Stimulated activated naive B cell treated with anti-CD40 and anti-IgM and Interleukin-4, amounts not matched to agents 10 μg/mL and 1 μg/mL and 100 μg/mL, for 72 hours (primary cell): ENCODE measurements around the gene PIK3CD.
A peak's percentile ranks its signal among the peaks of the same experiment; 100 is the strongest.

ENCODE experiments used
- ATAC-seq, 2 donors: fragments of 150-1000 bp; cut with Tn5 transposase; replicated peaks; 2 replicates each; pipeline ENCODE4 v1.10.0; 2021; ENCODE audit warnings: moderate library complexity in 1 of 2
- DNase-seq: peaks from one replicate; pipeline ENCODE4 v3.0.0; 2021
- H3K27ac Mint-ChIP-seq: one replicate; pipeline ENCODE4 v1.8.0; 2022; ENCODE audit warnings: mild to moderate bottlenecking, mixed read lengths
- H3K27me3 Mint-ChIP-seq, 2 donors: one replicate each; pipeline ENCODE4 v1.8.0; 2022; ENCODE audit warnings: mixed read lengths in 2 of 2
- H3K36me3 Mint-ChIP-seq, 2 donors: one replicate each; pipeline ENCODE4 v1.8.0; 2022; ENCODE audit warnings: mixed read lengths in 2 of 2, mild to moderate bottlenecking in 1 of 2
- H3K4me1 Mint-ChIP-seq, 2 donors: one replicate each; pipeline ENCODE4 v1.8.0; 2022; ENCODE audit warnings: mixed read lengths in 2 of 2, mild to moderate bottlenecking in 1 of 2
- H3K4me3 Mint-ChIP-seq, 2 donors: one replicate each; pipeline ENCODE4 v1.8.0; 2022; ENCODE audit warnings: mild to moderate bottlenecking in 2 of 2, mixed read lengths in 2 of 2, moderate library complexity in 1 of 2
- H3K9me3 Mint-ChIP-seq, 2 donors: one replicate each; pipeline ENCODE4 v1.8.0; 2022; ENCODE audit warnings: mixed read lengths in 2 of 2, mild to moderate bottlenecking in 1 of 2

Gene PIK3CD

GRCh38 chr1:9726905-9727595, 75.5 kb downstream of the PIK3CD start:
- Mint-ChIP-seq H3K27me3 (no peaks in the 10 kb centered on the region), H3K9me3 (peaks cover 0 to 3% of the 10 kb centered on the region in 2 donors), H3K4me1 (peaks cover 32 to 57% of the 10 kb centered on the region in 2 donors), H3K36me3 (peaks cover 73 to 86% of the 10 kb centered on the region in 2 donors), H3K27ac (peak overlapping the region; percentile 90), H3K4me3 (no peak overlapping the region)
- DNase-seq (no peak), ATAC-seq (no peak)

- DNase-seq: no peak
- Mint-ChIP-seq H3K27ac (peak overlapping the region; percentile 86), H3K27me3 (no peaks in the 10 kb centered on the region), H3K9me3 (peaks cover 0 to under 1% of the 10 kb centered on the region in 2 donors), H3K4me3 (no peak overlapping the region), H3K4me1 (peaks cover 39 to 65% of the 10 kb centered on the region in 2 donors), H3K36me3 (peaks cover 74 to 86% of the 10 kb centered on the region in 2 donors)
- no peak for ATAC-seq
These were observed 77.1 kb downstream of the PIK3CD start for GRCh38 chr1:9728451-9729295.

- no peaks in the 10 kb centered on the region for H3K9me3 Mint-ChIP-seq
- H3K4me1 Mint-ChIP-seq: peaks cover 34 to 61% of the 10 kb centered on the region in 2 donors
- H3K27ac Mint-ChIP-seq: peak overlapping the region; percentile 86
- H3K36me3 Mint-ChIP-seq: peaks cover 72 to 83% of the 10 kb centered on the region in 2 donors
- DNase-seq: no peak
- no peaks in the 10 kb centered on the region for H3K27me3 Mint-ChIP-seq
- no peak for ATAC-seq
- H3K4me3 Mint-ChIP-seq: peak overlapping the region in 1 of 2 donors; percentile 41
These were observed 78.0 kb downstream of the PIK3CD start for GRCh38 chr1:9729523-9729922.

GRCh38 chr1:9730096-9730901, 78.8 kb downstream of the PIK3CD start:
- Mint-ChIP-seq H3K36me3 (peaks cover 66 to 80% of the 10 kb centered on the region in 2 donors), H3K9me3 (no peaks in the 10 kb centered on the region), H3K4me1 (peaks cover 30 to 57% of the 10 kb centered on the region in 2 donors), H3K27ac (peak overlapping the region; percentile 98), H3K27me3 (no peaks in the 10 kb centered on the region), H3K4me3 (peak overlapping the region in 1 of 2 donors; percentile 44)
- peak in 1 of 2 donors; percentile 5 for ATAC-seq
- no peak for DNase-seq

DNA sequence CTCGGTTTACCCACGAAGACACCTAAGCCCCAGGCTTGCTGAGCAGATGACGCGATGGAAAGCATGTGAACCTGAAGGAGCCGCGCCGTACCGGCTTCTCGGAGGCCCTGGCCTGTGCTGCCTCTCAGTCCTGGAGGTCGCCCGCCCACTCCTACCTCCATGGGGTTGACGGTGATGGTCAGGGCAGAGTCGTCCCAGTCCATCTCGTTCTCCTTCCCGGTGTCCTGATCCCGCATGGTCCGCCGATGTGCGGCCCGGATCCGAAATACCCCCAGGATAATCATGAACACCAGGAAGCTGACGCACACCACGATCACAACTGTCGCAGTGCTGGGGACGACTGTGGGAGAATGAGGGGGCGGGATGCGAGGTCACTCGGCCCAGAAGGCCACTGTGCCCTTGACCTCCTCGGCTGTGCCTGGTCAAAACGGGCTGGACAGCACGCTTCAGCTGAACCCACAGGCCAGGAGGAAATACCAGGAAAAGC, 79.6 kb downstream of the PIK3CD start:
- Mint-ChIP-seq H3K36me3 (peaks cover 66 to 83% of the 10 kb centered on the region in 2 donors), H3K4me3 (peak overlapping the region; percentile 15 to 44), H3K4me1 (peaks cover 30 to 57% of the 10 kb centered on the region in 2 donors), H3K27ac (peak overlapping the region; percentile 98), H3K27me3 (no peaks in the 10 kb centered on the region), H3K9me3 (no peaks in the 10 kb centered on the region)
- DNase-seq (no peak), ATAC-seq (no peak)

DNA sequence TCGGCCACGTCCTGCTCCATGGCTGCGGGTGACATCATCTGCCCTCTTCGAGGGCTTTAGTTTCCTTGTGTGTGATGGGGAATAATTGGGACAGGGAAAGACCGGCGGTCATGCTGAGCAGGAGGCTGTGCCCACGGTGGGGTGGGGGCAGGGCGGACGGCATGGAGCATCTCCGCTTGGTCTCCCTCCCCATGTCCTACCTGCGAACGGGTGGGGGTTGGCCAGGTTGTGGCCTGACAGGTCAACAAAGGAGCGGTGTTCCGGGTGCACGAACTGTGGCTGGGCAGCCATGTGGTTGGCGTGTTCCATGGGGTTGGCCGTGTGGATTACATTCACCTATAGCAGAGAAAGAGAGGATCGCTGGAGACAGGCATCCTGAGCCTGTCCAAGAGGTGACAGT, 80.0 kb downstream of the PIK3CD start:
- ATAC-seq: no peak
- no peak for DNase-seq
- peaks cover 64 to 80% of the 10 kb centered on the region in 2 donors for H3K36me3 Mint-ChIP-seq
- no peaks in the 10 kb centered on the region for H3K9me3 Mint-ChIP-seq
- peak overlapping the region; percentile 15 to 44 for H3K4me3 Mint-ChIP-seq
- H3K27me3 Mint-ChIP-seq: no peaks in the 10 kb centered on the region
- peaks cover 30 to 57% of the 10 kb centered on the region in 2 donors for H3K4me1 Mint-ChIP-seq
- peak overlapping the region; percentile 98 for H3K27ac Mint-ChIP-seq

DNA sequence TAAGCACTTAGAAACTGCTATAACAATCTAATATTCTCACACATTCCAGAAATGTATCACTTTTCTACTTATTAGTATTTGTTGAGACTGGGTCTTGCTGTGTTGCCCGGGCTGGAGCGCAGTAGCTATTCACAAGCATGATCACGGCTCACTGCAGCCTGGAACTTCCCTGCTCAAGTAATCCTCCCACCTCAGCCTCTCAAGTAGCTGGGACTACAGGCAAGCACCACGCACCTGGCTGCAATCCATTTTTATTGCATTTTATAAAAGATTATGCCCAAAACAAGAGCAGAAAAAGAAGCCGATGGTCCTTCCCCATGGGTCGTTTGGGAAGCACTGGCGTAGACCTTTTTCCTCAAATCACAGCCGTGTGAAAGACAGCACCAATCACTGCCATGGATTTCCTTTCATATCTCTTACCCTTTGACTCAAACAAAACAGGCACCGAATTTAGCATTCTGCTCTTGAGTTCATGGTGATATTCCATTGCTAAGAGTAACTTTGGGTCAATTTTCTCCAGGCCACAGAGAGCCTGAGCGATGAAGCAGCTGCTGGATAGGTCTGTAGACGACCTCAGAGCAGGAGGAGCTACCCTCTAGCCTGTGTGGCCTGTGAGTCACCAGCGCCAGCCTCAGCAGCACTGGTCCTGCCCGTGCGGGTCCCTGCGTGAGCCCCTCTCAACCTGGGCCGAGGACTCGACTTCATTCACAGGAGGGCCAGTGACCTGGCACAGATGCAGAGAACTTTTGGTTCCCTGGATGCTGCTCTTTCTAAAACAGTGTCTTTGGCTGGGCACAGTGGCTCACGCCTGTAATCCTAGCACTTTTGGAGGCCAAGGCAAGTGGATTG, 80.8 kb downstream of the PIK3CD start:
- Mint-ChIP-seq H3K4me3 (peak overlapping the region in 1 of 2 donors; percentile 44), H3K9me3 (no peaks in the 10 kb centered on the region), H3K36me3 (peaks cover 61 to 76% of the 10 kb centered on the region in 2 donors), H3K27ac (peak overlapping the region; percentile 98), H3K27me3 (no peaks in the 10 kb centered on the region), H3K4me1 (peaks cover 30 to 57% of the 10 kb centered on the region in 2 donors)
- ATAC-seq: peak; percentile 25 to 27
- no peak for DNase-seq

GRCh38 chr1:9733160-9733789, 81.7 kb downstream of the PIK3CD start:
- Mint-ChIP-seq H3K4me3 (peak overlapping the region in 1 of 2 donors; percentile 53), H3K4me1 (peaks cover 30 to 52% of the 10 kb centered on the region in 2 donors), H3K27ac (peak overlapping the region; percentile 98), H3K9me3 (no peaks in the 10 kb centered on the region), H3K36me3 (peaks cover 60 to 75% of the 10 kb centered on the region in 2 donors), H3K27me3 (no peaks in the 10 kb centered on the region)
- no peak for ATAC-seq
- DNase-seq: no peak

DNA sequence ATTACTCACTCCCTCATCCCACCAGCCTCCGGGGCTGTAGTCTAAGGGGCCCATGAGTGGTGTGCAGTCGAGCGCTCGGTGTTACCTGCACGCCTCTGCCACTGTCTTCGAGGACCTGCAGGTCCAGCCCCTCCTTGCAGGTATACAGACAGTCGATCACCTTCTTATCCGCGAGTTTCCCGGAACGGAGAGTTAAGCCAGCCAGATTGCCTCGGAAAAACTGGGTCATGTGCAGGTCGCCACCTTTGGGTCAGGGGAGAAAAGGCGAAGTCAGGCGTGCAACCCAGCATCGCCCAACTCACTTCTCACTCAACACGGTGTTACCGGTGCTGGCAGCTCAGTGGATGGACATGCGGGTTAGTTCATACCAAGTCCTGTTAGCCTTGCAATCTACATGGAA, 84.3 kb downstream of the PIK3CD start:
- H3K27me3 Mint-ChIP-seq: no peaks in the 10 kb centered on the region
- DNase-seq: no peak
- H3K36me3 Mint-ChIP-seq: peaks cover 51 to 61% of the 10 kb centered on the region in 2 donors
- H3K4me1 Mint-ChIP-seq: peaks cover 23 to 35% of the 10 kb centered on the region in 2 donors
- H3K9me3 Mint-ChIP-seq: no peaks in the 10 kb centered on the region
- no peak overlapping the region for H3K4me3 Mint-ChIP-seq
- no peak for ATAC-seq
- H3K27ac Mint-ChIP-seq: peak overlapping the region; percentile 31

- no peak overlapping the region for H3K4me3 Mint-ChIP-seq
- peaks cover 21 to 32% of the 10 kb centered on the region in 2 donors for H3K4me1 Mint-ChIP-seq
- peaks cover 52 to 61% of the 10 kb centered on the region in 2 donors for H3K36me3 Mint-ChIP-seq
- H3K9me3 Mint-ChIP-seq: no peaks in the 10 kb centered on the region
- DNase-seq (no peak), ATAC-seq (no peak)
- H3K27me3 Mint-ChIP-seq: no peaks in the 10 kb centered on the region
- H3K27ac Mint-ChIP-seq: no peak overlapping the region
These were observed 84.7 kb downstream of the PIK3CD start for GRCh38 chr1:9736241-9736640.

DNA sequence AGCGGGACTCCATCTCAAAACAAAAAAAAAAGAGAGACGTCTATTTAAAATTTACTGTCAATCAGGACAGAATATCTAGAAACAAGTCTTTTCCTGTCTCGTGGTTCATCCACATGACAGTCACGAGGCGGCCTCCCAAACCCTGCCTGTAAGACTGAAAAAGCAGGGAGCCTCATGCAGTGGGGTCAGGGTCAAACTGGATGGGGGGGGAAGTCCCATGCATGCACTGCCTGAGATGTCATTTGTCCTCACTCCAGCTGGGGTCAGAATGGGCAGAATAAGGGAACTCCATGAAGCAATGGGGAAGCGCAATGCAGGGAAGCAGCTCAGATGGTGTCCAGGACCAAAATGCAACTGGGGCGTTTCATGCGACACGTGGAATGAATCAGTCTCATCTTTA, 85.5 kb downstream of the PIK3CD start:
- ATAC-seq (no peak), DNase-seq (no peak)
- H3K4me1 Mint-ChIP-seq: peaks cover 15 to 24% of the 10 kb centered on the region in 2 donors
- peaks cover 45 to 59% of the 10 kb centered on the region in 2 donors for H3K36me3 Mint-ChIP-seq
- H3K27ac Mint-ChIP-seq: no peak overlapping the region
- no peaks in the 10 kb centered on the region for H3K27me3 Mint-ChIP-seq
- H3K4me3 Mint-ChIP-seq: no peak overlapping the region
- H3K9me3 Mint-ChIP-seq: no peaks in the 10 kb centered on the region

- peaks cover 12 to 18% of the 10 kb centered on the region in 2 donors for H3K4me1 Mint-ChIP-seq
- ATAC-seq: no peak
- H3K36me3 Mint-ChIP-seq: peaks cover 41 to 55% of the 10 kb centered on the region in 2 donors
- no peaks in the 10 kb centered on the region for H3K27me3 Mint-ChIP-seq
- no peak overlapping the region for H3K27ac Mint-ChIP-seq
- no peak for DNase-seq
- H3K4me3 Mint-ChIP-seq: no peak overlapping the region
- no peaks in the 10 kb centered on the region for H3K9me3 Mint-ChIP-seq
These were observed 86.1 kb downstream of the PIK3CD start for GRCh38 chr1:9737671-9738070.
